ENCODE results near the gene KMT2B.

The KMT2B gene

DNA sequence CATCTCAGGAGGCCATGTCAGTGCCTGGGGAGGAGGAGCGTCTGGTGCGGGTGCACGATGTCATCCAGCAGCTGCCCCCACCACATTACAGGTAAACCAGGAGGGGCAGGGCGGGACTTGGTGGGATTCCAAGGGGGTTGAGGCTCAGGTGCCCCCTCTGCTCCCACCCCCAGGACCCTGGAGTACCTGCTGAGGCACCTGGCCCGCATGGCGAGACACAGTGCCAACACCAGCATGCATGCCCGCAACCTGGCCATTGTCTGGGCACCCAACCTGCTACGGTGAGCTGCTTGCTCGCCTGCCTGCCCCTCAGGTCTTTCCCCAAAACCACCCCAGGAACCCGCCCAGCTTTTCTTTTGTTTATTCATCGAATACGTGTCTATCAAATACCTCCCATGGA is 64.8 kb downstream of the KMT2B start:
- DNase-seq = no peak

DNA sequence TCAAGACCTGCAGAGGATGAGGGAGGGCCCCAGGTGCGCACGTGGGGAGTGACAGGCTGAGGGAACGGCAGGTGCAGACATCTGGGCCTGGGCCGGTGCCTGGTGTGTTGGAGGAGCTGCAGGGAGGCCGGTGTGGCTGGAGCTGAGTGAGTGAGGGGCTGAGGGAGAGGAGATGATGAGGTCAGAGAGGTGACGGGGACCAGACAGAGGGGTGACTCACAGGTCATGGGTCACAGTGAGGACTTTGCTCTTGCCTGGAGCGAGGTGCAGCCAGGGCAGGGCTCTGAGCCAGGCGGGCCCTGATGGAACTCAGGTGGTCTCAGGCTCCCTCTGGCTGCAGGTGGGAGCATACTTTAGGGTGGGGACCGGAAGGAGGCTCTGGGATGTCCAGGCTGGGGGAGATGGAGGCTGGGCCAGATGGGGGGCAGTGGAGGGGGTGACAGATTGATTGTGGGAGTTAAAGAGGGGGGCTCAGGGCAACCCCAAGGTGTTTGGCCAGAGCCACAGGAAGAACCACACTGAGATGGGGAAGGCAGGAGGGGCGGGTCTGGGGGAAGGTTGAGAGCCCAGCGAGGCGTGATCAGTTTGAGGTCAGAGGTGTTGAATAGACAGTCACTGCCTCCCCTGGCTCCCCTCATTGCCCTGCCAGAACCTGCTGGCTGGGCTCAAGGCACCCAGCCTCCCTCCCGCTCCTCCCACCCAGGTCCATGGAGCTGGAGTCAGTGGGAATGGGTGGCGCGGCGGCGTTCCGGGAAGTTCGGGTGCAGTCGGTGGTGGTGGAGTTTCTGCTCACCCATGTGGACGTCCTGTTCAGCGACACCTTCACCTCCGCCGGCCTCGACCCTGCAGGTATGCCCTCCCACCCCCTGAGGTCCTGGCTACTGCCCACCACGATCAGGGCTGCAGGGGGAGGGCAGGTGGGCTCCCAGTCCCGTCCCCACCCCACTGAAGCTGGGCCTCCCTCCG is 65.9 kb downstream of the KMT2B start:
- no peak for DNase-seq

DNA sequence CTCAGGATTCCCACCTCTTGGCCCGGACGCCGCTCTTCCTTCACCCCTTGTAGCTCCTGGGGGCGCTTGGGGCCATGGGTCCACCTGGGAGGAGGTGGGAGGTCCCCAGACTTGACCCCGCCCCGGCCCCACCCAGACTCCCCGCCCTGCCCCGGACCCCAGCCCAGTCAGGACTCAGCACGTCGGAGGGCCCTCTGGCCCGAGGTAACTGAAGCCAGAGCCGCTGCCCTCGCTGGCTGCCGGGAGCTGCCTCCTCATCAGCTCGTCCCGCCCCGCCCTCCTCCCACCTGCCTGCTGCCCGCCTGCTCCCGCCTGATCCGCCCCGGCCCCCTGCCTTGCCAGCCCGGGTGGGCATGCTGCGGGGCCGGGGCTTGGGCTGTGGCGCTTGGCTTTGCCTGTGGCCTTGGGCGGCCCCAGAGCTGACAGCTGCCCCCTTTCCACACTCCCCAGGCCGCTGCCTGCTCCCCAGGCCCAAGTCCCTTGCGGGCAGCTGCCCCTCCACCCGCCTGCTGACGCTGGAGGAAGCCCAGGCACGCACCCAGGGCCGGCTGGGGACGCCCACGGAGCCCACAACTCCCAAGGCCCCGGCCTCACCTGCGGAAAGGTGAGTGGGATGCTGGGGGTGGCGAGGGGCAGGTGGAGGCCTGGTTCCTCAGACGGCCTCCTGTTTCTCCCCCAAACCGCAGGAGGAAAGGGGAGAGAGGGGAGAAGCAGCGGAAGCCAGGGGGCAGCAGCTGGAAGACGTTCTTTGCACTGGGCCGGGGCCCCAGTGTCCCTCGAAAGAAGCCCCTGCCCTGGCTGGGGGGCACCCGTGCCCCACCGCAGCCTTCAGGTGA is 66.9 kb downstream of the KMT2B start:
- no peak for DNase-seq

- no peak for DNase-seq
Observed at GRCh38 chr19:35785339-35785627, 67.5 kb downstream of the KMT2B start.

GRCh38 chr19:35786299-35787160 is 68.7 kb downstream of the KMT2B start:
- DNase-seq = no peak

- DNase-seq = no peak
Observed at GRCh38 chr19:35787227-35787799, 69.5 kb downstream of the KMT2B start.

Data from CD4-positive, alpha-beta T cell treated with Interleukin-12 subunit alpha and Interleukin-12 subunit beta, for 1 hour (primary cell).